HEK293 (cell line): ENCODE results near the gene CDC26.

Source experiments
- CTCF ChIA-PET: fragments of 350-600 bp; formaldehyde crosslinking; extraction: SDS; loops from one replicate; lab custom pipeline; 2021; ENCODE audit warnings: antibody characterized with exemption; lab: Yijun Ruan, JAX
- POLR2A ChIA-PET: fragments of 300-600 bp; formaldehyde crosslinking; extraction: SDS; loops from one replicate; lab custom pipeline; 2020; ENCODE audit warnings: antibody characterized with exemption, inconsistent platforms; lab: Yijun Ruan, JAX
- H3K27ac ChIP-seq: fragments of 200-500 bp; sonication (Bioruptor generic); 2 replicates; pipeline ENCODE4 v1.5.1; 2014; ENCODE audit warnings: low read depth, low read length, control low read depth, inconsistent platforms; ENCODE audit errors: extremely low read depth
- H3K36me3 ChIP-seq, 2 experiments: fragments of 200-500 bp in 1 of 2; sonication (Bioruptor generic) in 1 of 2; 1 replicate in 1 of 2; 2 replicates in 1 of 2; pipeline ENCODE4 v1.5.1; 2014 to 2017; ENCODE audit warnings: inconsistent platforms in 2 of 2, low read length in 2 of 2; ENCODE audit not compliant: control insufficient read depth in 2 of 2, insufficient read depth in 1 of 2
- H3K4me1 ChIP-seq: fragments of 200-500 bp; sonication (Bioruptor generic); 2 replicates; pipeline ENCODE4 v1.5.1; 2014; ENCODE audit warnings: mild to moderate bottlenecking, low read length, inconsistent platforms; ENCODE audit not compliant: control insufficient read depth, insufficient read depth
- H3K4me3 ChIP-seq: 2 replicates; pipeline ENCODE4 v1.5.1; 2011; ENCODE audit warnings: low read depth, mild to moderate bottlenecking, control low read depth, low read length, moderate library complexity
- H3K9me3 ChIP-seq: fragments of 200-500 bp; sonication (Bioruptor generic); 2 replicates; pipeline ENCODE4 v1.5.1; 2014; ENCODE audit warnings: low read depth, low read length, inconsistent platforms; ENCODE audit not compliant: control insufficient read depth, insufficient read depth
- ATF2 ChIP-seq: fragments of 450-650 bp; formaldehyde crosslinking; IDR thresholded peaks from 2 replicates; pipeline ENCODE4 v1.5.1; 2016; ENCODE audit warnings: missing biosample characterization, missing genetic modification characterization, low read depth
- PRDM1 ChIP-seq: fragments of 450-650 bp; formaldehyde crosslinking; IDR thresholded peaks from 2 replicates; pipeline ENCODE4; 2016; ENCODE audit warnings: missing biosample characterization, missing genetic modification characterization
- PRDM10 ChIP-seq: fragments of 450-650 bp; formaldehyde crosslinking; IDR thresholded peaks from 2 replicates; pipeline ENCODE4 v1.5.1; 2016; ENCODE audit warnings: missing biosample characterization, missing genetic modification characterization
- SP7 ChIP-seq: fragments of 450-650 bp; formaldehyde crosslinking; IDR thresholded peaks from 2 replicates; pipeline ENCODE4 v1.5.1; 2016; ENCODE audit warnings: missing biosample characterization, missing genetic modification characterization
- ZBTB21 ChIP-seq: fragments of 450-650 bp; formaldehyde crosslinking; IDR thresholded peaks from 2 replicates; pipeline ENCODE4 v1.5.1; 2017; ENCODE audit warnings: missing biosample characterization, missing genetic modification characterization
- ZBTB48 ChIP-seq: fragments of 450-650 bp; formaldehyde crosslinking; IDR thresholded peaks from 2 replicates; pipeline ENCODE4 v1.5.1; 2016; ENCODE audit warnings: missing biosample characterization, missing genetic modification characterization
- ZEB2 ChIP-seq: fragments of 450-650 bp; formaldehyde crosslinking; IDR thresholded peaks from 2 replicates; pipeline ENCODE4 v1.5.1; 2016; ENCODE audit warnings: missing biosample characterization, missing genetic modification characterization
- ZFP37 ChIP-seq: fragments of 450-650 bp; formaldehyde crosslinking; IDR thresholded peaks from 2 replicates; pipeline ENCODE4 v1.5.1; 2016; ENCODE audit warnings: missing biosample characterization, missing genetic modification characterization
- ZNF138 ChIP-seq: fragments of 450-650 bp; formaldehyde crosslinking; IDR thresholded peaks from 2 replicates; pipeline ENCODE4 v1.5.1; 2016; ENCODE audit warnings: missing biosample characterization, missing genetic modification characterization, borderline replicate concordance
- ZNF248 ChIP-seq: fragments of 450-650 bp; formaldehyde crosslinking; IDR thresholded peaks from 2 replicates; pipeline ENCODE4 v1.5.1; 2017; ENCODE audit warnings: missing biosample characterization, missing genetic modification characterization
- ZNF302 ChIP-seq: fragments of 450-650 bp; formaldehyde crosslinking; IDR thresholded peaks from 2 replicates; pipeline ENCODE4 v1.5.1; 2016; ENCODE audit warnings: missing biosample characterization, missing genetic modification characterization, low read depth
- ZNF335 ChIP-seq: fragments of 450-650 bp; formaldehyde crosslinking; conservative IDR thresholded peaks from 2 replicates; pipeline ENCODE4 v1.5.1; 2016; ENCODE audit warnings: missing biosample characterization, missing genetic modification characterization
- ZNF473 ChIP-seq: fragments of 450-650 bp; formaldehyde crosslinking; IDR thresholded peaks from 2 replicates; pipeline ENCODE4 v1.5.1; 2017; ENCODE audit warnings: missing biosample characterization, missing genetic modification characterization
- ZNF596 ChIP-seq: fragments of 450-650 bp; IDR thresholded peaks from 2 replicates; pipeline ENCODE4 v1.5.0; 2018; ENCODE audit warnings: missing biosample characterization, mild to moderate bottlenecking, missing genetic modification characterization, moderate library complexity
- ZNF658 ChIP-seq: fragments of 450-650 bp; formaldehyde crosslinking; IDR thresholded peaks from 2 replicates; pipeline ENCODE4; 2016; ENCODE audit warnings: missing biosample characterization, missing genetic modification characterization
- TF ChIP-seq, protein P1 (sequence below): fragments of 450-650 bp; formaldehyde crosslinking; conservative IDR thresholded peaks from 2 replicates; pipeline ENCODE4 v1.5.1; 2016; ENCODE audit warnings: low read depth, missing biosample characterization, missing genetic modification characterization
- TF ChIP-seq, protein P2 (sequence below): fragments of 450-650 bp; formaldehyde crosslinking; IDR thresholded peaks from 2 replicates; pipeline ENCODE4 v1.5.1; 2017; ENCODE audit warnings: missing biosample characterization, missing genetic modification characterization
- TF ChIP-seq, protein P3 (sequence below): fragments of 450-650 bp; formaldehyde crosslinking; optimal IDR thresholded peaks from 2 replicates; pipeline ENCODE3; 2016; ENCODE audit warnings: missing biosample characterization, mild to moderate bottlenecking, missing genetic modification characterization

CDC26 gene

DNA sequence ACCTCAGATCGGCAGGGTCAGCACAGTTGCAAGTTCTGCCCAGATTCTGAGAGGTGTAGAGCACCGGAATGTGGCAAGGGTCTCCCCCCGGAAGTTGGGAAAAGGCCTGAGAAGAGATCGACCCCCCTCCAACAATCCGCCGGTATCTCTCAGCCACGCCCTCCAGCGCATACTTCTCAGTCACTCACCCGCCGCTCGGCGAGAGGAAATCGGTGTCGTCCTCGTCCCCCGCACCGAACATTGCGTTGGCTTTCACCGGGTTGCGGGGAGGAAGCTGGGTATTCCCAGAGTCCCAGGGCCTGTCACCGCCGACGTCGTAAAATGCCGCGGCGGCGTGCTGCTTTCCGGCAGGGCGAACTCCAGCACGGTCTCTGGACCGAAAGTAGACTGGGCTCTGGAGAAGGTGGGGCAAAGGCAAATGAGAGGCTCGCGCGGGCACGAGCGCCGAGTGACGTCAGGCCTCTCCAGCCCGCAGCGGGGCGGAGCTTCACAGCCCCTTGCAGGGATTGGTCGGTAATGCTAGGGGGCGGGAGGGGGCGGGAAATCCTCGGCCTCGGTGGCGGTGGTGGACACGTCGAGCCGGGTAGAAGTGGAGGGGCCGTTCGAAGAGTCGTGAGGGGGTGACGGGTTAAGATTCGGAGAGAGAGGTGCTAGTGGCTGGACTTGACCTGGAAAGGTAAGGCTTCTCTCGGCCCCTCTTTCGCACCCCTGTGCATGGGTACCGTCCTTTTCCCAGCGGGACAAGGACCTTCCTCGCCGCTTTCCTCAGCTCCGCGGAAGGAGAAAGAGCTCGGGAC is 54.2 kb downstream of the CDC26 start, which contains the start of the genes FKBP15 and SLC31A1 (continued):
- TF ChIP-seq, protein P1, sequence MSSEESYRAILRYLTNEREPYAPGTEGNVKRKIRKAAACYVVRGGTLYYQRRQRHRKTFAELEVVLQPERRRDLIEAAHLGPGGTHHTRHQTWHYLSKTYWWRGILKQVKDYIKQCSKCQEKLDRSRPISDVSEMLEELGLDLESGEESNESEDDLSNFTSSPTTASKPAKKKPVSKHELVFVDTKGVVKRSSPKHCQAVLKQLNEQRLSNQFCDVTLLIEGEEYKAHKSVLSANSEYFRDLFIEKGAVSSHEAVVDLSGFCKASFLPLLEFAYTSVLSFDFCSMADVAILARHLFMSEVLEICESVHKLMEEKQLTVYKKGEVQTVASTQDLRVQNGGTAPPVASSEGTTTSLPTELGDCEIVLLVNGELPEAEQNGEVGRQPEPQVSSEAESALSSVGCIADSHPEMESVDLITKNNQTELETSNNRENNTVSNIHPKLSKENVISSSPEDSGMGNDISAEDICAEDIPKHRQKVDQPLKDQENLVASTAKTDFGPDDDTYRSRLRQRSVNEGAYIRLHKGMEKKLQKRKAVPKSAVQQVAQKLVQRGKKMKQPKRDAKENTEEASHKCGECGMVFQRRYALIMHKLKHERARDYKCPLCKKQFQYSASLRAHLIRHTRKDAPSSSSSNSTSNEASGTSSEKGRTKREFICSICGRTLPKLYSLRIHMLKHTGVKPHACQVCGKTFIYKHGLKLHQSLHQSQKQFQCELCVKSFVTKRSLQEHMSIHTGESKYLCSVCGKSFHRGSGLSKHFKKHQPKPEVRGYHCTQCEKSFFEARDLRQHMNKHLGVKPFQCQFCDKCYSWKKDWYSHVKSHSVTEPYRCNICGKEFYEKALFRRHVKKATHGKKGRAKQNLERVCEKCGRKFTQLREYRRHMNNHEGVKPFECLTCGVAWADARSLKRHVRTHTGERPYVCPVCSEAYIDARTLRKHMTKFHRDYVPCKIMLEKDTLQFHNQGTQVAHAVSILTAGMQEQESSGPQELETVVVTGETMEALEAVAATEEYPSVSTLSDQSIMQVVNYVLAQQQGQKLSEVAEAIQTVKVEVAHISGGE = peak; percentile 74; the same call in 1 of the 2 replicates
- TF ChIP-seq, protein P2, sequence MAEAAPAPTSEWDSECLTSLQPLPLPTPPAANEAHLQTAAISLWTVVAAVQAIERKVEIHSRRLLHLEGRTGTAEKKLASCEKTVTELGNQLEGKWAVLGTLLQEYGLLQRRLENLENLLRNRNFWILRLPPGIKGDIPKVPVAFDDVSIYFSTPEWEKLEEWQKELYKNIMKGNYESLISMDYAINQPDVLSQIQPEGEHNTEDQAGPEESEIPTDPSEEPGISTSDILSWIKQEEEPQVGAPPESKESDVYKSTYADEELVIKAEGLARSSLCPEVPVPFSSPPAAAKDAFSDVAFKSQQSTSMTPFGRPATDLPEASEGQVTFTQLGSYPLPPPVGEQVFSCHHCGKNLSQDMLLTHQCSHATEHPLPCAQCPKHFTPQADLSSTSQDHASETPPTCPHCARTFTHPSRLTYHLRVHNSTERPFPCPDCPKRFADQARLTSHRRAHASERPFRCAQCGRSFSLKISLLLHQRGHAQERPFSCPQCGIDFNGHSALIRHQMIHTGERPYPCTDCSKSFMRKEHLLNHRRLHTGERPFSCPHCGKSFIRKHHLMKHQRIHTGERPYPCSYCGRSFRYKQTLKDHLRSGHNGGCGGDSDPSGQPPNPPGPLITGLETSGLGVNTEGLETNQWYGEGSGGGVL (tag by site-specific recombination) = peak; percentile 12; the same call in 1 of the 2 replicates
- TF ChIP-seq ZNF302 (tag by site-specific recombination) = no peak
- peak; percentile 63; the same call in 1 of the 2 replicates for TF ChIP-seq ZEB2 (tag by site-specific recombination)
- peak; percentile 89 for TF ChIP-seq ZBTB21

DNA sequence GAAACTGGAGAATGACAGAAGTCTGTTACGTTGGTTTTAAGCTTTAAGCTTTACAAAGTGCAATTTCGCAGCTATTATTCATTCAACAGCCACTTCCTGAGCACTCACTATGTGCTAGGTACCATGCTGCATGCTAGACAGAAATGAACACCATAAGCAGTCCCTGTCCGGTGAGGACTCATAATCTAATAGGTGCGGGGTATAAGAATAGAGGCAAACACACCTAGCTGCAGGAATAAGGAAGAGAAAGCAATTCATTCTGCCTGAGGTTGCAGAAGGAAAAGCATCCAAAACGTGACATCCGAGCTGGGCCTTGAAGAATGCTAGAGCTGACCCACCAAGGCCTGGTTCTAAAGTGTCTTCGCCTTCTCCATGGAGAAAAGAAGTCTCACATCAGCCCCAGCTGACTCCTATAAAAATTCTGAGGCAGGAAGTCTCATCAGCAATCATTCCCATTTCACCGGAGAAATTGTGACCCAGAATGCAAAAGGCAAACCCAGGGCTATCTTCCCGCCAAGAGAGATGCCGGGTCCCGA is 54.8 kb downstream of the CDC26 start:
- ChIA-PET POLR2A (interaction anchor here (0.6 to 4.2 kb wide), 16 partner anchors 11 to 977 kb away, joined by 3 to 44 read pairs (median 6); partner anchors contain the start of genes C9orf43, CDC26, HSDL2 and POLE3), CTCF (interaction anchor here (0.6 to 3.2 kb wide), 5 partner anchors 9 to 371 kb away, joined by 4 to 19 read pairs (median 6); partner anchors contain the start of gene CDC26)
- 0 out of 2 replicates have a peak, but pooled peaks cover 3% of the 10 kb centered on the region for H3K4me1 ChIP-seq
- H3K9me3 ChIP-seq = no peaks in the 10 kb centered on the region
- H3K27ac ChIP-seq = peak overlapping the region; percentile 48
- peak overlapping the region; percentile 70 for H3K4me3 ChIP-seq
- peaks cover 0 to 10% of the 10 kb centered on the region in 2 experiments for H3K36me3 ChIP-seq
- TF ChIP-seq ZNF596 (tag by site-specific recombination) (no peak), SP7 (tag by site-specific recombination) (no peak), ZNF658 (no peak), ZNF335 (peak; percentile 91), ZNF248 (no peak), PRDM1 (tag by site-specific recombination) (no peak), PRDM10 (tag by site-specific recombination) (no peak), ATF2 (tag by site-specific recombination) (no peak), ZFP37 (0 out of 2 replicates have a peak, but pooled peaks have one; percentile 19), ZBTB48 (no peak), ZNF473 (tag by site-specific recombination) (no peak), ZNF138 (tag by site-specific recombination) (no peak)
- TF ChIP-seq, protein P3, sequence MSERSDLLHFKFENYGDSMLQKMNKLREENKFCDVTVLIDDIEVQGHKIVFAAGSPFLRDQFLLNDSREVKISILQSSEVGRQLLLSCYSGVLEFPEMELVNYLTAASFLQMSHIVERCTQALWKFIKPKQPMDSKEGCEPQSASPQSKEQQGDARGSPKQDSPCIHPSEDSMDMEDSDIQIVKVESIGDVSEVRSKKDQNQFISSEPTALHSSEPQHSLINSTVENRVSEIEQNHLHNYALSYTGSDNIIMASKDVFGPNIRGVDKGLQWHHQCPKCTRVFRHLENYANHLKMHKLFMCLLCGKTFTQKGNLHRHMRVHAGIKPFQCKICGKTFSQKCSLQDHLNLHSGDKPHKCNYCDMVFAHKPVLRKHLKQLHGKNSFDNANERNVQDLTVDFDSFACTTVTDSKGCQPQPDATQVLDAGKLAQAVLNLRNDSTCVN (tag by site-specific recombination) = no peak
